Measurements from ENCODE around the gene HAO1. TPM values are rescaled to one million over a fixed set of nuclear protein-coding genes. Genes with fewer than 3 reads are reported as not detected.

The HAO1 gene
- total RNA-seq, 1 donor from 2014 or later, result not detected

DNA sequence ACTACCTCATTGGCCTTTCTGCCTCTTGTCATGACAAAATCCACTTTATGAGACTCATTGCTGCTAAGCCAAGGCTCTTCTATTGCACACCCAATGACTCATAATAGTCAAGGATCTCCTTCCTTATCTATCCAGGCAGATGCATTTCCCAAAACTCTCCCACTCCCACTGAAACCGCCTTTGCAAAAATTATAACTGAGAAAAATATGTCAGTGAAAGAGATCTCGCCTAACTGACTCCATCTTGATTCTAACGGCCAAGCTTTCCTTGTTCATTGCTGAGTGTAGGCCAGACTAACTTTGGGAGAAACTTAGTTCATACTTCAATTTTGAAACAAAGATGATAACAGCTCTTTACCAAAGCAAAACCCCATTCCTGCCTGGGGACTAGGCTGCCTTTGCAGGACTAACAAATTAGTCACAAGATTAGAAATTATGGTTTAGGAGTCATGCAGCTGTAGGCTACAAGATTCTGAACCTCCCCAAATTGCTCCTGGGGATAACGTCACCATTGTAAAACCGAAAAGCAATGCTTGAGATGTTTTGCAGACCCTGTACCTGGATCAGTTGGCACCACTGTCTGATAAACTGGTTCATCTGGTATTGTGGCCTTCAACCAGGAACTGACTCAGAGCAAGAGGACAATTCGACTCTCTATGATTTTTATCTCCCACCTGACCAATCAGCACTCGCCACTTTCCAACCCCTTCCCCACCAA is 47.1 kb downstream of the HAO1 start:
- DNase-seq (ENCODE audit: low read depth) (peak; percentile 21), FAIRE-seq (peak; percentile 18)
- Histone ChIP-seq H3K4me3 (ENCODE audit: low read depth, low read length) (no peak overlapping the region), H3K36me3 (ENCODE audit: control insufficient read depth, insufficient read depth, low read length) (no peaks in the 10 kb centered on the region), H3K27me3 (ENCODE audit: control insufficient read depth, insufficient read depth, low read length) (no peaks in the 10 kb centered on the region)
- no peak for TF ChIP-seq CTCF (IDR thresholded peaks at IDR 0.05; ENCODE audit: insufficient read depth, low read length, severe bottlenecking)

- DNase-seq (ENCODE audit: low read depth), result no peak
- Histone ChIP-seq H3K36me3 (ENCODE audit: control insufficient read depth, insufficient read depth, low read length) (no peaks in the 10 kb centered on the region), H3K27me3 (ENCODE audit: control insufficient read depth, insufficient read depth, low read length) (no peaks in the 10 kb centered on the region), H3K4me3 (ENCODE audit: low read depth, low read length) (no peak overlapping the region)
- no peak for TF ChIP-seq CTCF (IDR thresholded peaks at IDR 0.05; ENCODE audit: insufficient read depth, low read length, severe bottlenecking)
- no peak for FAIRE-seq
Measured at GRCh38 chr20:7891705-7892104, 48.6 kb downstream of the HAO1 start.

- H3K27me3 ChIP-seq (ENCODE audit: control insufficient read depth, insufficient read depth, low read length), result no peaks in the 10 kb centered on the region
- no peak overlapping the region for H3K4me3 ChIP-seq (ENCODE audit: low read depth, low read length)
- no peak for TF ChIP-seq CTCF (IDR thresholded peaks at IDR 0.05; ENCODE audit: insufficient read depth, low read length, severe bottlenecking)
- H3K36me3 ChIP-seq (ENCODE audit: control insufficient read depth, insufficient read depth, low read length), result no peaks in the 10 kb centered on the region
- FAIRE-seq (no peak), DNase-seq (ENCODE audit: low read depth) (no peak)
Measured at GRCh38 chr20:7889736-7890135, 50.5 kb downstream of the HAO1 start.

- no peak overlapping the region for H3K4me3 ChIP-seq (ENCODE audit: low read depth, low read length)
- no peak for DNase-seq (ENCODE audit: low read depth)
- H3K36me3 ChIP-seq (ENCODE audit: control insufficient read depth, insufficient read depth, low read length), result no peaks in the 10 kb centered on the region
- no peak for TF ChIP-seq CTCF (IDR thresholded peaks at IDR 0.05; ENCODE audit: insufficient read depth, low read length, severe bottlenecking)
- no peak for FAIRE-seq
- no peaks in the 10 kb centered on the region for H3K27me3 ChIP-seq (ENCODE audit: control insufficient read depth, insufficient read depth, low read length)
Measured at GRCh38 chr20:7883741-7884140, 56.5 kb downstream of the HAO1 start.

GRCh38 chr20:7883309-7883708 is 56.9 kb downstream of the HAO1 start:
- no peaks in the 10 kb centered on the region for H3K27me3 ChIP-seq (ENCODE audit: control insufficient read depth, insufficient read depth, low read length)
- no peak for TF ChIP-seq CTCF (IDR thresholded peaks at IDR 0.05; ENCODE audit: insufficient read depth, low read length, severe bottlenecking)
- H3K36me3 ChIP-seq (ENCODE audit: control insufficient read depth, insufficient read depth, low read length), result no peaks in the 10 kb centered on the region
- H3K4me3 ChIP-seq (ENCODE audit: low read depth, low read length), result no peak overlapping the region
- no peak for DNase-seq (ENCODE audit: low read depth)
- FAIRE-seq, result no peak

DNA sequence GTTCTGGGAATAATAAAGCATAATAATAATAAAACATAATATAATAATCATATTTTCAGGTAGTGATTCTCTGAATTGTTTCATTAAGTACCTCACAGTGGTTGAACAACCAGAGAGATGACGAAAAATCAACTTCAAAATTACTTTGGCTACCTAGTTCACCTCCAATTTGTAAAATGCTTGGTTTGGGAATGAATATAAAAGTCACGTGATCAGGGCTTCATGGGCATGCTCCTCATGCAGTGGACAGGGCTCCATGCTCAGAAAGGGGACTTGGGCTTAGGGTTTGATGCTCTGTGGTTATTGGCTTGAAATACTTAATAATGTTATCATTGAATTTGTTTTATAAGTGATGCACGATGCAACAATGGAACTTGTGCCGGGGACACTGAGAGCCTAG is 58.2 kb downstream of the HAO1 start:
- Histone ChIP-seq H3K4me3 (ENCODE audit: low read depth, low read length) (no peak overlapping the region), H3K36me3 (ENCODE audit: control insufficient read depth, insufficient read depth, low read length) (no peaks in the 10 kb centered on the region), H3K27me3 (ENCODE audit: control insufficient read depth, insufficient read depth, low read length) (no peaks in the 10 kb centered on the region)
- DNase-seq (ENCODE audit: low read depth) (no peak), FAIRE-seq (no peak)
- no peak for TF ChIP-seq CTCF (IDR thresholded peaks at IDR 0.05; ENCODE audit: insufficient read depth, low read length, severe bottlenecking)
